GM21360 (cell line): ENCODE data around the gene LZTFL1.

ENCODE experiments used
- ATAC-seq: cut with Tn5 transposase; IDR thresholded peaks from one replicate; pipeline ENCODE4 v1.9.1; 2021; ENCODE audit warnings: mild to moderate bottlenecking, moderate library complexity; ENCODE audit not compliant: unreplicated experiment

The LZTFL1 gene

GRCh38 chr3:45787551-45787950 is 54.4 kb downstream of the LZTFL1 start:
- ATAC-seq = no peak

GRCh38 chr3:45786801-45787495 is 55.0 kb downstream of the LZTFL1 start:
- ATAC-seq = no peak

GRCh38 chr3:45785605-45786150 is 56.2 kb downstream of the LZTFL1 start:
- no peak for ATAC-seq

GRCh38 chr3:45783667-45784066 is 58.3 kb downstream of the LZTFL1 start:
- no peak for ATAC-seq

- no peak for ATAC-seq
Observed at GRCh38 chr3:45782381-45782780, 59.5 kb downstream of the LZTFL1 start.

- ATAC-seq = no peak
Observed at GRCh38 chr3:45781841-45782240, 60.1 kb downstream of the LZTFL1 start.

GRCh38 chr3:45781271-45781670 is 60.6 kb downstream of the LZTFL1 start:
- ATAC-seq = no peak

- ATAC-seq = no peak
Observed at GRCh38 chr3:45779746-45780735, 61.9 kb downstream of the LZTFL1 start.

GRCh38 chr3:45778761-45779201 is 63.1 kb downstream of the LZTFL1 start:
- ATAC-seq = no peak

- ATAC-seq = no peak
Observed at GRCh38 chr3:45777746-45778386, 64.1 kb downstream of the LZTFL1 start.

- ATAC-seq = no peak
Observed at GRCh38 chr3:45777111-45777745, 64.7 kb downstream of the LZTFL1 start.

- ATAC-seq = no peak
Observed at GRCh38 chr3:45776611-45777010, 65.3 kb downstream of the LZTFL1 start.

- no peak for ATAC-seq
Observed at GRCh38 chr3:45776301-45776595, 65.7 kb downstream of the LZTFL1 start.

GRCh38 chr3:45775571-45776300 is 66.2 kb downstream of the LZTFL1 start:
- ATAC-seq = no peak

GRCh38 chr3:45774581-45775521 is 67.1 kb downstream of the LZTFL1 start:
- no peak for ATAC-seq

GRCh38 chr3:45773714-45774449 is 68.0 kb downstream of the LZTFL1 start:
- ATAC-seq = no peak
